ENCODE measurements around the gene NDST1.
A peak's percentile ranks its signal among the peaks of the same experiment; 100 is the strongest.

The NDST1 gene

DNA sequence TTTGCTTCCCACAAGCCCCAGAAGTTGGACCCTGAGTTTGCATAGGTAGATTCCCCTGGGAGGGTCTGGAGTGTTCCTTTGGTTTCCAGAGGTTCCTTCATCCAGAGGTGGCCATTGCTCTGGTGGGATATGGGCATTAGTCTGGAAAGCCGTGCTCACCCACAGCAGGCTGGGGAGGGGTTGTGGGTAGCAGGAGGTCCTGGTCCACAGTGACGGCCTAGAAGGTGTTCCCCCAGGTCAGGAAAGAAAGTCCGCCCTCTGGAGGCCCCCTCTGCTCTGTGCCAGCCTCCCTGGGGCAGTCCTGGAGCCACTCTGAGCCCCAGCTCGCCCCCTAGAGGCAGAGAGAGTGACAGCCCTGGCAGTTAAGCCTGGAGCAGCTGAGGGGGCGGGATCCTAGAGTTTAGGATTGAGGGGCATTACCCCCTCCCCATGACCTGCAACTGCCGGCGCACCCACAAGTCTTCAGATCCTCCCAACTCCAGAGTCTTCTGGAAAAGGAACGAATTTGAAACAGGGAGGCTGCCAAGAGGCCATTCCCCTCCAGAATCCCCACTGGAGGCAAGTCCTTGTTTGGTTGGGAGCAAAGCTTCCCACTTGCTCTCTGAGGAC, 36.8 kb downstream of the NDST1 start:
- peak; percentile 14 to 30 for DNase-seq (ENCODE audit: low read depth in 2 of 2)

DNA sequence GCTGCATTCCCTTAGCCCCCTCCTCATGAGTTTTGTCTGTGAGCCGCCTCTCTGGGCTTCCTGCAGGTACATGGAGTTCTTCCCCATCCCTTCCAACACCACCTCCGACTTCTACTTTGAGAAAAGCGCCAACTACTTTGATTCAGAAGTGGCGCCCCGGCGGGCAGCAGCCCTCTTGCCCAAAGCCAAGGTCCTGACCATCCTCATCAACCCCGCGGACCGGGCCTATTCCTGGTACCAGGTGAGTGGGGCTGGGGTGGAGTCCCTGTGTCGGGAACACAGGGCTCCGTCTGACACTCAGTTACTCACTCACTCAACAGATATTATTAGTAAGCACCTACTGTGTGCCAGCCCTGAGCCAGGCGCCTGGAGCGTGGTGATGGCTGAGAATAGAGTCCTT, 37.3 kb downstream of the NDST1 start:
- no peak for DNase-seq (ENCODE audit: low read depth in 2 of 2)

GRCh38 chr5:150548123-150548522, 40.2 kb downstream of the NDST1 start:
- DNase-seq (ENCODE audit: low read depth in 2 of 2) = no peak

- DNase-seq (ENCODE audit: low read depth in 2 of 2) = no peak
Measured at GRCh38 chr5:150549735-150550134, 41.8 kb downstream of the NDST1 start.

GRCh38 chr5:150550286-150550685, 42.4 kb downstream of the NDST1 start:
- no peak for DNase-seq (ENCODE audit: low read depth in 2 of 2)

- no peak for DNase-seq (ENCODE audit: low read depth in 2 of 2)
Measured at GRCh38 chr5:150551066-150551465, 43.1 kb downstream of the NDST1 start.

- DNase-seq (ENCODE audit: low read depth in 2 of 2) = no peak
Measured at GRCh38 chr5:150553402-150553801, 45.5 kb downstream of the NDST1 start.

- no peak for DNase-seq (ENCODE audit: low read depth in 2 of 2)
Measured at GRCh38 chr5:150553911-150554310, 46.0 kb downstream of the NDST1 start.

- DNase-seq (ENCODE audit: low read depth in 2 of 2) = no peak
Measured at GRCh38 chr5:150554857-150555256, 46.9 kb downstream of the NDST1 start.

DNA sequence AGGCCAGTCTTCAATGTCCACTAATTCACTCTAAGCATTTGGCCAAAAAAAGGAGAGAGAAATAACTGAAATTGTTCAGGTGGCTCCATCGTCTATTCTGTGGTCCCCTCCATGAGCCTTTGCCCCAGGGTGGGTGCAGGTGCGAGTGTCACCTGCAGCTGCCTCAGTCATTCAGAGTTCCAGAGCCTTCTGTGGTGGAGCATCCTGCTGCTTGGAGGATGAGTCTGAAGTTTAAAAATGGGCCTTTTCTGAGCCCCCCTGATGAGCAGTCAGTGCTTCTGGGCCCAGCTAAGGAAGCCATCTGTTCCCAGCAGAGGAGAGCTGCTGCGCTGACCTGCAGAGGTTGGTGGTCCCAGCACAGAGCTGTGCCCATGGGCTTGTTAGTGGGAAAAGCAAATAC, 48.2 kb downstream of the NDST1 start:
- no peak for DNase-seq (ENCODE audit: low read depth in 2 of 2)

DNA sequence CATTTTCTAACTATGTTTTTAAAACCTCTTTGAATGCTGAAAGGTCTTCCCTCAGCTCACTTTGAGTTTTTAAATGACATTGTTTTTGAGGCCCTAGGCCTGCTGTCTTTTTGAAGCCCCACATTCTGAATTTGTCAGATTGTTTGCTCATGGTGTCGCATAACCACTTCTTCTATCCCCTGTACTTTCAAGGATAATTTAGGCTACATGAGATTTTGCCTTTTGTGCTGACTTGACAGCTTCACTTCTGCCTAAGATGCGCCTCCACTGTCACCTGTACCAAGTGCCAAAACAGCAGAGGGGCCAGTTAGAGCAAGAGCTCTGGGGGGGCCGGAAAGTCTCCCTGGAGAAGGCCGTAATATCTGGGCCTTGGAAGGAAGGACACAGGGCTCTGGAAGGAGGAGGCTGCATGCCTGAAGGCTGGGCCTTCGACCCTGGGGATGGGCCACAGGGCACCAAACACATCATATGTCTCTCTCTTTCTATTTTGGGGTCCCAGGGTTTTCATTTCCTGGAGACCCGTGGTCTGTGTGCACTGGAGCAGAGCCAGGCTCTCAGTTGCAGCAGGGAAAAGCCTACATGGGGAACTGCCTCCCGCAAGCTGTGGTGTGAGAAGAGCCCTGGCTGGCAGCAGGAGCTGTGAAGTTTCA, 49.1 kb downstream of the NDST1 start:
- DNase-seq (ENCODE audit: low read depth in 2 of 2) = no peak

- DNase-seq (ENCODE audit: low read depth in 2 of 2) = no peak
Measured at GRCh38 chr5:150557509-150557872, 49.6 kb downstream of the NDST1 start.

- DNase-seq (ENCODE audit: low read depth in 2 of 2) = no peak
Measured at GRCh38 chr5:150558088-150558621, 50.2 kb downstream of the NDST1 start.

DNA sequence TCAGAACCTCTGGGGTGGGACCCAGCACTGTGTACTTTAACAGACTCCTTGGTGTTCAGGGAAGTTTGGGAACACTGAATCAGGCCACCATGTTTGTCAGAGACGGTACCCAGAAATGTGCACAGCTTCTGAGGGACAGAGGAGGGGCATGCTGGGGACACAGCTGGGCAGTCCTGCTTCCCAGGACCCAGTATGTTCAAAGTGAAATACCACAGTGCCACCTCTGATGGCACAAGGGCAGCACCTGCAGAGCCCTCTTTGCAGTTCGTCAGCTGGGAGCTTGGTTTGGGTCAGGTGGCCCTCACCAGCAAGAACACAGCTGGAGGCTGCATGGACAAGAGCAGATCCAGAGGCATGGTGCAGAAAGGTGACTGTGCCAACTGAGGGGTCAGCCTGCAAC, 51.2 kb downstream of the NDST1 start:
- no peak for DNase-seq (ENCODE audit: low read depth in 2 of 2)

- DNase-seq (ENCODE audit: low read depth in 2 of 2) = no peak
Measured at GRCh38 chr5:150559701-150560100, 51.8 kb downstream of the NDST1 start.

- peak; percentile 58 to 80 for DNase-seq (ENCODE audit: low read depth in 2 of 2)
Measured at GRCh38 chr5:150560401-150561191, 52.7 kb downstream of the NDST1 start.

GRCh38 chr5:150561192-150561512, 53.2 kb downstream of the NDST1 start:
- DNase-seq (ENCODE audit: low read depth in 2 of 2) = no peak

DNA sequence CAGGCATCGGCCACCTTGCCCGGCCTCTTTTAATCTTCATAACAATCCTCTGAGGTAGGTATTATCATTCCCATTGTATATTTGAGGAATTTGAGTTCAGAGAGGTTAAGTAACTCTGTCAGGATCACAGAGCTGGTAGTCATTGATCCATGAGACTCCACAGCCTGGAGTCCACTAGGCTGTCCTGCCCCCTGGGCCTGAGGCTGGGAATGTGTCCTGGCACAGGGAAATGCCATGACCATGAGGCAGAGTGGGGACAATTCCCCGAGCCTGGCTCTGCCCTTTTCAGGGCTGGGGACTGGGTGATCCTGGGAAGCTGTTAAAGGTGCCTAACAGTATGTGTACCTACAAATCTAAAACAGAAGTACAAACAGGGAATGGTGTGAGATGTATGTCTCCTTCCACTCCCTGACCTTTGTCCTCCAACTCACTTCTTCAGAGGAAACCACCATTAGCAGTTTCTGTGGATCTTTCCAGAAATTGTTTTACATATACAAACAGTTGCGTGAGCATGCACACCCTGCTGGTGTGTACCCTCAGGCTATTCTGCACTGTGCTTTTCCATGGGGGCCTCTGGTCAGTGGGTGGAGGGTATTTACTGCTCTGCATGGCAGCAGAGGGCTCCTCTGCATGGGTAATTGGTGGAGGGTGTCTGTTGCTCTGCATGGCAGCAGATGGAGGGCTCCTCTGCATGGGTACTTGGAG, 53.8 kb downstream of the NDST1 start:
- DNase-seq (ENCODE audit: low read depth in 2 of 2) = no peak

DNA sequence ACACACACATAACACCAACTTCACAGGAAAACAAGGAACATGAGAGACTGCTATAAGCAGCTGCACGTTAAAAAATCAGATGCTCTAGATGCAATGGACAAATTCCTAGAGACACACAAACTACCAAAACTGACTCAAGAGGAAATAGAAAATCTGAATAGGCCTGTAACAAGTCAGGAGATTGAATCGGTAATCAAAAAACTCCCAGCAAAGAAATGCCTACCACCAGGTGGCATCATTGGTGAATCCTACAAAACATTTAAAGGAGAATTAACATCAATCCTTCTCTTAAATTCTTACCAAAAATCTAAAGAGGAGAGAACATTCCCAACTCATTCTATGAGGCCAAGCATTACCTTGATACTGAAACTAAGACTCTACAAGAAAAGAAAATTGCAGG, 54.9 kb downstream of the NDST1 start:
- no peak for DNase-seq (ENCODE audit: low read depth in 2 of 2)

GRCh38 chr5:150565868-150566267, 57.9 kb downstream of the NDST1 start:
- no peak for DNase-seq (ENCODE audit: low read depth in 2 of 2)

DNA sequence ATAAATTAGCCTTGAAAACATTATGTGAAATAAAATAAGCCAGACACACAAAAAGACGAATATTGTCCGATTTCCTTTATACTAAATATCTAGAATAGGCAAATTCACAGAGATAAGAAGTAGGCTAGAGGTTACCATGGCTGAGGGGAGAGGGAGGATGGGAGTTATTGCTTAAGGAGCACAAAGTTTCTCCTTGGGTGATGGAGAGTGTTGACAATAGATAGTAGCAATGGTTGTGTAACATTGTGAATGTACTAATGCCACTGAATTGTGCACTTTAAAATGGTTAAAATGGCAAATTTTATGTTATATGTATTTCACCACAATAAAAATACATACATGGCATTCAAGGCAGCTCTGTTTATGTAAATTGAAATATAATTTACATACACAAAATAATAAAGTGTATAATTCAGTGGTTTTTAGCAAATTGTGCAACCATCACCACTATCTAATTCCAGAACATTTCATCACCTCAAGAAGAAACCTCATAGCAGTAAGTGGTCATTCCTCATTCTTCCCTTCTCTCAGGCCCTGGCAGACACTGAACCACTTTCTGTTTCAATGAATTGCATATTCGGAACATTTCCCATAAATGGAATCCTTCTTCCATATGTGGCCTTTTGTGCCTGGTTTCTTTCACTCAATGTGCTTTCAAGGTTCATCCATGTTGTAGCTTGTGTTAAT, 59.2 kb downstream of the NDST1 start:
- DNase-seq (ENCODE audit: low read depth in 2 of 2) = no peak

DNA sequence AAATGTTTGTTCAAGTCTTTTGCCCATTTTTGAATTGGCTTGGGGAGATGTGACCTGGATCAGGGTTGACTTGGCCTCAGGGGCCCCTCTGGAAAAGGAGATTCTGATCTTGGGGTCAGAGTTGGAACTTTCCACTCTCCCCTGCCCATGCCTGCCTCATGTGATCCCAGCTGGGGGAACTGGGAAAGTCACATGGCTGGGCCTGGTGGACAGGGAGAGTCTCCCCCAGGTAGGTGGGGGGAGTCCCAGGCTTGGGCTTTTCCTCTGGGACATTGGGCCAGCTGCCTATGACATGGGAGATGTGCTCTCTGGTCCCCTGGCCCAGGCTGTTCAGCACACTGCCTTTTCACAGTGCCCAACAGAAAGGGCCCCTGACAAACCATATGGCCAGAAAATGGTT, 60.7 kb downstream of the NDST1 start:
- no peak for DNase-seq (ENCODE audit: low read depth in 2 of 2)
